ENCODE results near the gene CYP2A7.
"Not testable (repeated sequence)": the region's sequence is repeated elsewhere in the genome, so short reads cannot be mapped to it uniquely, and the experiment has no call there.

Gene CYP2A7

GRCh38 chr19:40901975-40902750, 20.1 kb upstream of the CYP2A7 start:
- in situ Hi-C loops (cut with HindIII; ENCODE audit: low pct_ligation_motif_present, low pct_unique_long_range_greater_than_20kb, low sequenced_read_pairs); DNase-seq: not testable (repeated sequence)

DNA sequence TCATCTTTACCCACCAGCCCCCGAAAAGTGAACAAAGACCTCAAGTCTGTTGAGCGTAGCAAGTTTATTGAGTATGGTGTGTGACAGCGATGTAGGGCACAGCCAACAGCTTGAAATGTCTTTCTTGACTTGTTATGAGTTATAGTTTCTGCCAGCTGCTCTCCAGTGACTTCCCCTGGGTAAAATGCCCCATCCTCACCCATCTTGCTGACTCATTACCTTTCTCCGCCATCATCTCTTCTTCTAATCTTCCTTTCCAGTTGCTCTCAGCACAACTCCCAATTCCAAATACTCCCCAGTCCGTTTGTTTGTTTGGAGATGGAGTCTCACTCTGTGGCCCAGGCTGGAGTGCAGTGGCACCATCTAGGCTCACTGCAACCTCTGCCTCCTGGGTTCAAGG, 18.5 kb upstream of the CYP2A7 start:
- in situ Hi-C loops (cut with HindIII; ENCODE audit: low pct_ligation_motif_present, low pct_unique_long_range_greater_than_20kb, low sequenced_read_pairs); DNase-seq: not testable (repeated sequence)

GRCh38 chr19:40899964-40900363, 17.9 kb upstream of the CYP2A7 start:
- in situ Hi-C loops (cut with HindIII; ENCODE audit: low pct_ligation_motif_present, low pct_unique_long_range_greater_than_20kb, low sequenced_read_pairs); DNase-seq: not testable (repeated sequence)

DNA sequence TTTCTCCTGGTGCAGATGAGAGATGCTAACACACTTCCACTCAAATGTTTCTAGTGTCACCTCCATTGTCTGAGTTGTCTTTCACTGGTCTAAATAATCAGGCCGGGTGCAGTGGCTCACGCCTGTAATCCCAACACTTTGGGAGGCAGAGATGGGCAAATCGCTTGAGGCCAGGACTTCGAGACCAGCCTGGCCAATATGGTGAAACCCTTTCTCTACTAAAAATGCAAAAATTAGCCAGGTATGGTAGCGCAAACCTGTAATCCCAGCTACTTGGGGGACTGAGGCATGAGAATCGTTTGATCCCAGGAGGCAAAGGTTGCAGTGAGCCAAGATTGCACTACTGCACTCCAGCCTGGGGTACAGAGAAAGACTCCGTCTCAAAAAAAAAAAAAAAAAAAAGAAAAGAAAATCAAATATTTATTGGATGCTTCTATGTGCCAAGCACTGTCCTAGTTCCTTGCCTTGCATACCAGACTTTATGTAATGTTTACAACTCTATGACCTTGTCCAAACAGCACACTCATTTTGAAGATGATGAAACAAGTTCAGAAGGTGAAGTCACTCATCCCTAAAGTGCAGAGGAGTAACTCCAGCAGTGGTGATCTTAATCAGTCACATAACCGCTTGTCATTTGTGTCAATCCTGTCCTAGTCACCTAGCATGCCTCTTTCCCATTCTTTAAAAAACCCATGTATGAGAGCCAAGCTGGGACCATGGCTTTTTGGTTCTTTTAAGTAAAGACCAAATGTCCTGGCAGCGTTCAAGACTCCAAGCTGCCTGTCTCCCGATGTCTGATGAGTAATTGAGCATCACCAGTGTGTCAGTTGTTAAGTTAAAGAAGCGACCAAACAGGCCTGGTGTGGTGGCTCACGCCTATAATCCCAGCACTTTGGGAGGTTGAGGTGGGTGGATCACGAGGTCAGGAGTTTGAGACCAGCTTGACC, 15.1 kb upstream of the CYP2A7 start:
- DNase-seq; in situ Hi-C loops (cut with HindIII; ENCODE audit: low pct_ligation_motif_present, low pct_unique_long_range_greater_than_20kb, low sequenced_read_pairs): not testable (repeated sequence)

DNA sequence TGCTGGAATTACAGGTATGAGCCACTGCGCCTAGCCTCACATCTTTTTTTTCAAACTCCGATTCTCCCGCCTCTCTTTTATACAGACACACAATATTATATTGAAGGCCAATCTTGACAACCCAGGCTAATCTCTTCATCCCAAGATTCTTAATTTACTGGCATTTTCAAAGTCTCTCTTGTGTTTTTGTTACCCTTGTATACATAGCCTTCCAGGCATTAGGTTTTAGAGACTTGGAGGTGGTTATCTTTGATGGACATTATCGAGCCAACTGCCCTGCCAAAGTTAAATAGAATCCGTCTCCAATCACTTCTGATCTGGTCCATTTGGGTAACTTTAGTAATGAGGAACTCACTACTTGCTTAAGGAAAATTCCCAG, 14.4 kb upstream of the CYP2A7 start:
- in situ Hi-C loops (cut with HindIII; ENCODE audit: low pct_ligation_motif_present, low pct_unique_long_range_greater_than_20kb, low sequenced_read_pairs): no loop called here
- DNase-seq: no peak

DNA sequence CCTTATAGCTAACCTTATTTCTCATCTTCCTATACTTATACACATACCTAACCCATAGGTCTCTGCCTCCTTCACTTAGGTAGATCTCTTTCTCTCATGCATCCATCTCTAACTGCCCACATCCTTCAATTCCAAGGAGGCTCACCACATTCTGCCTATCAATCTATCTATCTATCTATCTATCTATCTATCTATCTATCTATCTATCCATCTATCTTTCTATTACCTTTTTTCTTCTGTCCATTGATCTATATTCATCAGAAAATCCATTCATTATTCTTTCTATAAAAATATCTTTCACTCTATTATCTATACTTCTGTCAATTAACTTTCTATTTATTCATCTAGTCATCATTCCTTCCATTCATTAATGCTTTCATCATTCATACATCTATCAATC, 11.1 kb upstream of the CYP2A7 start:
- no peak for DNase-seq
- in situ Hi-C loops (cut with HindIII; ENCODE audit: low pct_ligation_motif_present, low pct_unique_long_range_greater_than_20kb, low sequenced_read_pairs): no loop called here

DNA sequence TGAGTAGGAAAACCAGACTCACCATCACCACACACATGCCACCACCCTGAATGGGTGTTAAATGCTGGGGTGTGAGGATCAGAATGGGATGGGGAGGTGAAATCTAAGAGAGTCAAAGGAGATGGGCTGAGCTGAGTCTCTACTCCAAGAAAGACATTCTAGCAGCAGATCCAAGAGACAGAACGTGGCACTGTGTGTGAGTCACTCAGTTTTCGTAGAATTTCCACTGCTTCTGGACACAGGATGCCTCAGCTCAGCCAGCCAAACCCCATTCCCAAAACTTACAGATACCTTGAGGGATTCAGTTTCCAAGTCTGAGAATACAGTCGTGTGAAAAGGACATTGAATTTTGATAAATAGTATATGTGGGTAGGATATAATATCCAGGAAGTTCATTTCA, 7.3 kb upstream of the CYP2A7 start:
- in situ Hi-C loops (cut with HindIII; ENCODE audit: low pct_ligation_motif_present, low pct_unique_long_range_greater_than_20kb, low sequenced_read_pairs): no loop called here
- DNase-seq: no peak

GRCh38 chr19:40888191-40888590, 6.2 kb upstream of the CYP2A7 start:
- in situ Hi-C loops (cut with HindIII; ENCODE audit: low pct_ligation_motif_present, low pct_unique_long_range_greater_than_20kb, low sequenced_read_pairs): no loop called here

DNA sequence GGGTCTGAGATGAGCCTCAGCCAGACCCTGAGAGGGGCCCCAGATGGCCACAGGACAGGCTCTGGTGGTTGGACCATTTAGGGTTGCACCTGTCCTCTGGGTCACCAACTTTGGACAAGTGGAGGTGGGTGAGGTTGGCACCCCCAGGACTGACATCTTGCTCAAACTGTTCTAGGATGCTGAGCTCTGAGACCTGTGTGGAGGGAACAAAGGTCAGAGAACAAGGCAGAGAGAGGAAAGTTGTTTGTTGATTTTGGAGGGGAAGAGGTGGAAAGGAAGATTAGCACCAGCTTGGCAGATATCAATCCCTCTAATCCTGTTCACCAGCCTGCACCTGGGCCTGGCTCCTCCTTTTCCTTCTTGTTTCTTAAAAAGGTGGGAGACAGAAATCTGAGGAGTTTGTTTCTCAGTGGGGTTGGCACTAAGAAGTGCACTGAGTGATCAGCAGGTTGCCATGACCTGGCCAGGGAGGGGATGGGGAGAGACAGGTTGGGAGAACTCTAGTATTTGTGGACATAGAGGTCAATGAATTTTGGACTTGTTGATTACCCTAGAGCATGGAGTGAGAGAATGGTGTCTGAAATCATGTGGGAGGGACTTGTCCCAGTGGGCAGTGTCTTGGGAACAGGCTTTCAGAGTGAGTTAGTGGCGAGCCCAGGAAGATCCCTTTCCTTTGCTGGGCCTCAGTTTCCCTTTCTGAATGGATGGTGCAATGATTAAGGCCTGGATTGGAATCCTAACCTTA, 2.3 kb upstream of the CYP2A7 start:
- in situ Hi-C loops (cut with HindIII; ENCODE audit: low pct_ligation_motif_present, low pct_unique_long_range_greater_than_20kb, low sequenced_read_pairs); DNase-seq: not testable (repeated sequence)

More at GRCh38 chr19:40888191-40888590, 6.2 kb upstream of the CYP2A7 start:
- DNase-seq: no peak

DNA sequence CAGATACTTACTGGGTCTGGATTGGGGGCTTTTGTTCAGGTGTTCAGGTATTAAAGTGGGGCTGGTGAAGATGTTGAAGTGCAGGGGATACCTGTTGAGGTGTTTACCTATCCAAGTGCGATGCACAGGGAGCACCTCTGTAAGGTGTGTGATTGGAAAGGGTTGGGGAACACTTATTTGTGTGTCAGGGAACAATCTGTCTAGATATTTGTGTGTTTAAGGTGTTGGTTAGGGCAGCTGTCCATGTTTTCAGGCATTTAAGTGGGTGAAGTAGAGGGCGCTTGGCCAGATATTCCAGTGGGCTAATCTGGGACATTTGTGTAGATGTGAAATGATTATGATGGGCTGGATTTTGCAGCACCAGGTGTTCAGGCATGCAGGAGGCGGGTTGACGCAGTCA, 2.7 kb downstream of the CYP2A7 start:
- DNase-seq; in situ Hi-C loops (cut with HindIII; ENCODE audit: low pct_ligation_motif_present, low pct_unique_long_range_greater_than_20kb, low sequenced_read_pairs): not testable (repeated sequence)

GRCh38 chr19:40875526-40875951, 6.5 kb downstream of the CYP2A7 start:
- DNase-seq; in situ Hi-C loops (cut with HindIII; ENCODE audit: low pct_ligation_motif_present, low pct_unique_long_range_greater_than_20kb, low sequenced_read_pairs): not testable (repeated sequence)

DNA sequence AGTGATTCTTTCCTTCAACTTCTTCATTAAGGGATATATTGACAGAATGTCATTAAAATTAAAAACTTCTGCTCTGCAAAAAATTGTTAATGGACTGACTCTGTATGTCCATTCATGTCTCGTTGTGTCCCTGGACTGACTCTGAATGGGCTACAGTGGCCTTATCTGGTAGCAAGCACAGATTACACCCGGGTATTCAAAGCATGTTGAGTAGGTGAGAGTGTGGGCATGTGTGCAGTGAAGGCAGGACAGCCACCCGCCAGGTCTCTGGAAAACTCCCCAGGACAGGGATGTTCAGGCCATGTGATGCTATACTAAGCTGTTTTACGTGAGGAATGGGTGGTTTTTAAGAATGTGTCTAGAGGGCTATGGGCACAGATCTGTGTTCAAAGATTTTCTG, 7.2 kb downstream of the CYP2A7 start:
- in situ Hi-C loops (cut with HindIII; ENCODE audit: low pct_ligation_motif_present, low pct_unique_long_range_greater_than_20kb, low sequenced_read_pairs): not testable (repeated sequence)

DNA sequence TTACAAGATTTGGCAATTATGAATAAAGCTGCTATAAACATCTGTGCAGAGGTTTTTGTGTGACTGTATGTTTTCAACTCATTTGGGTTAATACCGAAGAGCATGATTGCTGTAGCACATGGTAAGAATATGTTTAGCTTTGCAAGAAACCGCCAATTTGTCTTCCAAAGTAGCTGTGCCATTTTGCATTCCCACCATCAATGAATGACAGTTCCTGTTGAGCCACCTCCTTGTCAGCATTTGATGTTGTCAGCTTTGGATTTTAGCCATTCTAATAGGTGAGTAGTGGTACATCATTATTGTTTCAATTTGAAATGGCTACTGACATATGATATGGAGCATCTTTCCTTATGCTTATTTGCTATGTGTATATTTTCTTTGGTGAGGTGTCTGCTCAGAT, 8.2 kb downstream of the CYP2A7 start:
- in situ Hi-C loops (cut with HindIII; ENCODE audit: low pct_ligation_motif_present, low pct_unique_long_range_greater_than_20kb, low sequenced_read_pairs); DNase-seq: not testable (repeated sequence)

More for the DNA sequence above, 7.2 kb downstream of the CYP2A7 start:
- DNase-seq: not testable (repeated sequence)

GRCh38 chr19:40872209-40872608, 9.8 kb downstream of the CYP2A7 start:
- no peak for DNase-seq
- in situ Hi-C loops (cut with HindIII; ENCODE audit: low pct_ligation_motif_present, low pct_unique_long_range_greater_than_20kb, low sequenced_read_pairs): no loop called here

- no peak for DNase-seq
- in situ Hi-C loops (cut with HindIII; ENCODE audit: low pct_ligation_motif_present, low pct_unique_long_range_greater_than_20kb, low sequenced_read_pairs): no loop called here
These were observed 14.3 kb downstream of the CYP2A7 start for GRCh38 chr19:40867701-40868100.

DNA sequence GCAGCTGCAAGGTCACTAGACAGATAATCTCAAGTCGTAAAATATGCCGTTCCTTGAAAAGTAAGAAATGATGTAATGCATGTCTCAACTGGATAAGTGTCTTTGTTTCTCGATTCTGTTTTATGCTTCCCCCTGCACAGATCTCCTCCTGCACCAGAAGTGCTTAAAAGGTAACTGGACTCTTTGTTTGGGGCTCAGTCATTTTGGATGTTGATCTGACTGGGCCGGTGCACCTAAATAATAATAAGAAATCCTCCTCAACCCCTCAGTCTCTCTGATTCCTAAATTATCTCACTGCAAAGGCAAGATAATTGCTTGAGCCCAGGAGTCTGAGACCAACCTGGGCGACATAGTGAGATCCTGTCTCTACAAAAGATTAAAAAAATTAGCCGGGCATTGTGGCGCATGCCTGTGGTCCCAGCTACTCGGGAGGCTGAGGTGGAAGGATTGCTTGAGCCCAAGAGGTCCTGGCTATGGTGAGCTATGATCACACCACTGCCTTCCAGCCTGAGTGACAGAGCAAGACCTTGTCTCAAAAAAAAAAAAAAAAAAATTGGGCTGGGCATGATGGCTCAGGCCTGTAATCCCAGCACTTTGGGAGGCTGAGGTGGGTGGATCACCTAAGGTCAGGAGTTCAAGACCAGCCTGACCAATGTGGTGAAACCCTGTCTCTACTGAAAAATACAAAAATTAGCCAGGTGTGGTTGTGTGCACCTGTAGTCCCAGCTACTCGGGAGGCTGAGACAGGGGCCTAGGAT, 17.1 kb downstream of the CYP2A7 start:
- in situ Hi-C loops (cut with HindIII; ENCODE audit: low pct_ligation_motif_present, low pct_unique_long_range_greater_than_20kb, low sequenced_read_pairs); DNase-seq: not testable (repeated sequence)

DNA sequence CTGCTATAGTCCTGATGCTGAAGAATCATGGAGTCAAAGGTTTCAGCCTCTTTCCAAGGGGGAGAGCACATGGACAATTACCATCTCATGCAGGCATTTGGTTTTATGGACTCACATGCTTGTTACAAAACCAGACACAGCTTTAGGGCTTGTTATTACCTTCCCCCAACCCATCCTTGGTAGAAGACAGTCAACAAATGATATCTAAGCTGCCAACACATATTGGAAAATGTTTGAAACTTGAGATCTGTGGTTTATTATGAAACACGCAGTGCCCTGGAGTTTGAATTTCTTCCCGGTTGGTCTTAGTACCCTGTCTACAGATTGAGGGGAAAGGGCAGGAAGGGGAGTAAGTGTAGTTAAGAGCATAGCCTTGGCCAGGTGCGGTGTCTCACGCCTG, 19.2 kb downstream of the CYP2A7 start:
- in situ Hi-C loops (cut with HindIII; ENCODE audit: low pct_ligation_motif_present, low pct_unique_long_range_greater_than_20kb, low sequenced_read_pairs): no loop called here
- no peak for DNase-seq

- in situ Hi-C loops (cut with HindIII; ENCODE audit: low pct_ligation_motif_present, low pct_unique_long_range_greater_than_20kb, low sequenced_read_pairs): no loop called here
- no peak for DNase-seq
These were observed 19.7 kb downstream of the CYP2A7 start for GRCh38 chr19:40862333-40862732.
